Transverse colon (tissue), 4 donors: ENCODE results near the gene DDX51. TPM values are rescaled to one million over a fixed set of nuclear protein-coding genes. Genes with fewer than 3 reads are reported as not detected.

ENCODE experiments used
- DNase-seq: peaks from one replicate; pipeline ENCODE4 v3.0.0-alpha.2; 2019
- H3K27ac ChIP-seq, 4 donors: fragments of 200-600 bp; sonication (generic); 2 replicates each; pipeline ENCODE4 v1.5.1; 2016 to 2018; ENCODE audit warnings: inconsistent platforms in 4 of 4
- H3K27me3 ChIP-seq: fragments of 200-600 bp; sonication (generic); 2 replicates; pipeline ENCODE4 v1.5.1; 2017; ENCODE audit warnings: inconsistent platforms
- H3K36me3 ChIP-seq, 4 donors: fragments of 200-600 bp; sonication (generic); 2 replicates each; pipeline ENCODE4 v1.5.1; 2017 to 2019; ENCODE audit warnings: inconsistent platforms in 4 of 4
- H3K4me1 ChIP-seq, 4 donors: fragments of 200-600 bp; sonication (generic); 2 replicates each; pipeline ENCODE4 v1.5.1; 2017 to 2020; ENCODE audit warnings: inconsistent platforms in 4 of 4
- H3K4me3 ChIP-seq, 4 donors: fragments of 200-600 bp; sonication (generic); 1 replicate in 1 of 4; 2 replicates in 3 of 4; pipeline versions ENCODE4 v1.5.1 to v1.6.1; 2017 to 2019; ENCODE audit warnings: inconsistent platforms in 4 of 4
- H3K9me3 ChIP-seq, 2 donors: fragments of 200-600 bp; sonication (generic); 2 replicates each; pipeline ENCODE4 v1.5.1; 2017 to 2019; ENCODE audit warnings: inconsistent platforms in 2 of 2
- EP300 ChIP-seq: sonication (generic); formaldehyde crosslinking; IDR thresholded peaks from one replicate; pipeline ENCODE4 v1.6.1; 2017; ENCODE audit warnings: antibody characterized with exemption, low read depth
- POLR2A ChIP-seq: fragments of 450-650 bp; IDR thresholded peaks from one replicate; pipeline ENCODE4 v1.6.1; 2016; ENCODE audit warnings: antibody characterized with exemption, mild to moderate bottlenecking, moderate library complexity
- POLR2AphosphoS5 ChIP-seq, 3 donors: sonication (generic); formaldehyde crosslinking; IDR thresholded peaks; one replicate each; pipeline ENCODE4 v1.6.1; 2016; ENCODE audit warnings: antibody characterized with exemption in 3 of 3
- WGBS, 2 donors: methylation state at CpG; one replicate each; pipeline ENCODE4 v1.1.5; 2018; ENCODE audit warnings: low coverage in 1 of 2; 5-methylcytosine and 5-hydroxymethylcytosine counted together
- in situ Hi-C, 4 donors: fragments of 200-750 bp; cut with MboI; loops; one replicate each; pipeline versions ENCODE4 v1.15.0 to v1.15.1; 2017; ENCODE audit warnings: low sequenced_read_pairs in 3 of 4, low pct_ligation_motif_present in 1 of 4, low pct_unique_long_range_greater_than_20kb in 1 of 4
- intact Hi-C: fragments of 100-400 bp; cut with DNase I; formaldehyde crosslinking; loops from one replicate; pipeline ENCODE4 v1.15.1; 2023; ENCODE audit warnings: low total_unique reads
- total RNA-seq, 4 donors: library from RNA; depleted of rRNA; stranded (reverse); fragments of >200 nt; gene quantifications; one replicate each; pipeline ENCODE4 v1.1.0, GENCODE V29; 2016
- TF ChIP-seq, protein P1 (sequence below), 5 experiments: fragments of 200-600 bp in 3 of 5; fragments of 450-650 bp in 2 of 5; sonication (generic) in 3 of 5; IDR thresholded peaks; 1 replicate in 2 of 5; 2 replicates in 3 of 5; pipeline ENCODE4 v1.5.1; 2016 to 2017; ENCODE audit warnings: antibody characterized with exemption in 5 of 5, inconsistent platforms in 3 of 5, mild to moderate bottlenecking in 2 of 5, moderate library complexity in 1 of 5

Gene DDX51
- total RNA-seq, 4 donors from 2014 or later: 5.3 to 52.7 (median 21.2) TPM

DNA sequence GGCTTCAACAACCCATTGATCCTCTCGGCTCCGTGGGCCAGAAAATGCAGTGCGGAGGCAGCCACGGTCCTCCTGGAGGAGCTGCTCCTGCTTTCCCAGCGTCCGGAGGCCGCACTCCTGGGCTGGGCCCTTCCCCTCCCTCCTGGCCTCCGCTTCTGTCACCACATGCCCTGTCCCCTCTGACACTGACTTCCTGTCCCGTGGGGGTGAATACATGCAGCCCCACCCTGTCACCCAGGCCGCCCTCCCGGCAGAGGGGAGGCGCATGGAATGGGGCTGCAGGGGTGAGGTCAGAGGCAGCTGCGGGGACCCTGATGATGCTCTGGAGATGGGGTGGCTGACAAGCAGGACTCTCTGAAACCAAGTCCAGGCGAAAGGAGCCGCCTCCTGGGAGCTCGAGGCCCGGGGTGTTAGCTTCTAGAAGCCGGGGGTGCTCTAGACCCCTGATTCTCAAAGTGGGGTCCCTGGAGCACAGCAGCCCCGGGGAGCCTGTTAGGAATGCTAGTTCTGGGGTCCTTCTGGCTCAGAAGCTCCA lies 32.3 kb upstream of the DDX51 start:
- no peaks in the 10 kb centered on the region for H3K4me1 ChIP-seq
- peaks cover 60% of the 10 kb centered on the region for H3K27me3 ChIP-seq
- no peaks in the 10 kb centered on the region for H3K9me3 ChIP-seq
- no peak overlapping the region for H3K27ac ChIP-seq
- in situ Hi-C loops: no loop called here
- WGBS, 2 donors: 77% methylated on average over 19 of the region's 19 CpGs; no CpG with 5 or more reads in 1 of the 2 donors
- H3K4me3 ChIP-seq: no peak overlapping the region
- no peak for DNase-seq
- TF ChIP-seq, protein P1, sequence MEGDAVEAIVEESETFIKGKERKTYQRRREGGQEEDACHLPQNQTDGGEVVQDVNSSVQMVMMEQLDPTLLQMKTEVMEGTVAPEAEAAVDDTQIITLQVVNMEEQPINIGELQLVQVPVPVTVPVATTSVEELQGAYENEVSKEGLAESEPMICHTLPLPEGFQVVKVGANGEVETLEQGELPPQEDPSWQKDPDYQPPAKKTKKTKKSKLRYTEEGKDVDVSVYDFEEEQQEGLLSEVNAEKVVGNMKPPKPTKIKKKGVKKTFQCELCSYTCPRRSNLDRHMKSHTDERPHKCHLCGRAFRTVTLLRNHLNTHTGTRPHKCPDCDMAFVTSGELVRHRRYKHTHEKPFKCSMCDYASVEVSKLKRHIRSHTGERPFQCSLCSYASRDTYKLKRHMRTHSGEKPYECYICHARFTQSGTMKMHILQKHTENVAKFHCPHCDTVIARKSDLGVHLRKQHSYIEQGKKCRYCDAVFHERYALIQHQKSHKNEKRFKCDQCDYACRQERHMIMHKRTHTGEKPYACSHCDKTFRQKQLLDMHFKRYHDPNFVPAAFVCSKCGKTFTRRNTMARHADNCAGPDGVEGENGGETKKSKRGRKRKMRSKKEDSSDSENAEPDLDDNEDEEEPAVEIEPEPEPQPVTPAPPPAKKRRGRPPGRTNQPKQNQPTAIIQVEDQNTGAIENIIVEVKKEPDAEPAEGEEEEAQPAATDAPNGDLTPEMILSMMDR (IDR thresholded peaks at IDR 0.05): no peak
- TF ChIP-seq POLR2A (no peak), POLR2AphosphoS5 (IDR thresholded peaks at IDR 0.05) (no peak), EP300 (no peak)
- no peaks in the 10 kb centered on the region for H3K36me3 ChIP-seq
- intact Hi-C loops: no loop called here

GRCh38 chr12:132175496-132176384 lies 31.6 kb upstream of the DDX51 start:
- TF ChIP-seq POLR2A: no peak
- TF ChIP-seq POLR2AphosphoS5 (IDR thresholded peaks at IDR 0.05): no peak
- TF ChIP-seq, protein P1 (IDR thresholded peaks at IDR 0.05): no peak
- no peak for TF ChIP-seq EP300
- no peaks in the 10 kb centered on the region for H3K4me1 ChIP-seq
- DNase-seq: no peak
- peaks cover 66% of the 10 kb centered on the region for H3K27me3 ChIP-seq
- intact Hi-C loops (no loop called here), in situ Hi-C loops (no loop called here)
- WGBS, 2 donors: 64% methylated on average over 31 of the region's 35 CpGs; no CpG with 5 or more reads in 1 of the 2 donors
- no peaks in the 10 kb centered on the region for H3K9me3 ChIP-seq
- H3K36me3 ChIP-seq: no peaks in the 10 kb centered on the region
- H3K27ac ChIP-seq: no peak overlapping the region
- no peak overlapping the region for H3K4me3 ChIP-seq

- Histone ChIP-seq H3K27me3 (peaks cover 67% of the 10 kb centered on the region), H3K36me3 (no peaks in the 10 kb centered on the region), H3K27ac (no peak overlapping the region), H3K4me1 (no peaks in the 10 kb centered on the region), H3K9me3 (no peaks in the 10 kb centered on the region), H3K4me3 (no peak overlapping the region)
- intact Hi-C loops (no loop called here), in situ Hi-C loops (no loop called here)
- no peak for DNase-seq
- TF ChIP-seq EP300: no peak
- no peak for TF ChIP-seq POLR2A
- no peak for TF ChIP-seq POLR2AphosphoS5 (IDR thresholded peaks at IDR 0.05)
- TF ChIP-seq, protein P1 (IDR thresholded peaks at IDR 0.05): no peak
- 58% methylated on average over 25 of the region's 25 CpGs; no CpG with 5 or more reads in 1 of the 2 donors for WGBS, 2 donors
These were observed 30.8 kb upstream of the DDX51 start for GRCh38 chr12:132174839-132175490.
